Memory B cell (primary cell): Measurements from ENCODE around the gene SEL1L.
"Not testable (repeated sequence)": the region's sequence is repeated elsewhere in the genome, so short reads cannot be mapped to it uniquely, and the experiment has no call there.

Experiments
- ATAC-seq: fragments of 150-1000 bp; cut with Tn5 transposase; 2 replicates; pipeline ENCODE4 v1.10.0; 2021; ENCODE audit warnings: low read depth, mild to moderate bottlenecking, moderate library complexity
- DNase-seq, 2 donors: peaks; one replicate each; pipeline ENCODE4 v3.0.0; 2022; ENCODE audit warnings: low spot score in 2 of 2
- H3K27ac Mint-ChIP-seq: one replicate; pipeline ENCODE4 v1.8.0; 2022; ENCODE audit warnings: mild to moderate bottlenecking, moderate library complexity, mixed read lengths
- H3K27me3 Mint-ChIP-seq: one replicate; pipeline ENCODE4 v1.8.0; 2022; ENCODE audit warnings: mixed read lengths
- H3K36me3 Mint-ChIP-seq: one replicate; pipeline ENCODE4 v1.8.0; 2022; ENCODE audit warnings: mild to moderate bottlenecking, mixed read lengths
- H3K4me1 Mint-ChIP-seq: one replicate; pipeline ENCODE4 v1.8.0; 2022; ENCODE audit warnings: mixed read lengths
- H3K4me3 Mint-ChIP-seq: one replicate; pipeline ENCODE4 v1.8.0; 2022; ENCODE audit warnings: mild to moderate bottlenecking, moderate library complexity, mixed read lengths
- H3K9me3 Mint-ChIP-seq: one replicate; pipeline ENCODE4 v1.8.0; 2022; ENCODE audit warnings: mixed read lengths

SEL1L gene

GRCh38 chr14:81474685-81475324 lies 58.8 kb downstream of the SEL1L start:
- DNase-seq = no peak
- no peak overlapping the region for H3K4me3 Mint-ChIP-seq
- H3K9me3 Mint-ChIP-seq = no peaks in the 10 kb centered on the region
- H3K27me3 Mint-ChIP-seq = no peaks in the 10 kb centered on the region
- H3K4me1 Mint-ChIP-seq = peaks cover 21% of the 10 kb centered on the region
- no peak for ATAC-seq
- H3K36me3 Mint-ChIP-seq = peaks cover 13% of the 10 kb centered on the region
- H3K27ac Mint-ChIP-seq = peak overlapping the region; percentile 80

GRCh38 chr14:81474148-81474492 lies 59.5 kb downstream of the SEL1L start:
- peak overlapping the region; percentile 80 for H3K27ac Mint-ChIP-seq
- ATAC-seq (peak; percentile 46), DNase-seq (no peak)
- H3K4me1 Mint-ChIP-seq = peaks cover 21% of the 10 kb centered on the region
- peaks cover 13% of the 10 kb centered on the region for H3K36me3 Mint-ChIP-seq
- no peaks in the 10 kb centered on the region for H3K27me3 Mint-ChIP-seq
- no peaks in the 10 kb centered on the region for H3K9me3 Mint-ChIP-seq
- H3K4me3 Mint-ChIP-seq = peak overlapping the region; percentile 46

- no peaks in the 10 kb centered on the region for H3K9me3 Mint-ChIP-seq
- ATAC-seq = no peak
- peaks cover 21% of the 10 kb centered on the region for H3K4me1 Mint-ChIP-seq
- peak overlapping the region; percentile 80 for H3K27ac Mint-ChIP-seq
- DNase-seq = no peak
- H3K27me3 Mint-ChIP-seq = no peaks in the 10 kb centered on the region
- peaks cover 13% of the 10 kb centered on the region for H3K36me3 Mint-ChIP-seq
- H3K4me3 Mint-ChIP-seq = peak overlapping the region; percentile 46
Observed at GRCh38 chr14:81473456-81474147, 60.1 kb downstream of the SEL1L start.

GRCh38 chr14:81472096-81472800 lies 61.4 kb downstream of the SEL1L start:
- Mint-ChIP-seq H3K27ac (no peak overlapping the region), H3K4me3 (no peak overlapping the region), H3K36me3 (peaks cover 6% of the 10 kb centered on the region), H3K27me3 (no peaks in the 10 kb centered on the region), H3K4me1 (peaks cover 21% of the 10 kb centered on the region), H3K9me3 (no peaks in the 10 kb centered on the region)
- DNase-seq = no peak
- no peak for ATAC-seq

GRCh38 chr14:81471062-81471461 lies 62.6 kb downstream of the SEL1L start:
- no peaks in the 10 kb centered on the region for H3K27me3 Mint-ChIP-seq
- H3K4me1 Mint-ChIP-seq = peaks cover 21% of the 10 kb centered on the region
- DNase-seq = no peak
- no peak overlapping the region for H3K27ac Mint-ChIP-seq
- no peaks in the 10 kb centered on the region for H3K9me3 Mint-ChIP-seq
- peaks cover 1% of the 10 kb centered on the region for H3K36me3 Mint-ChIP-seq
- peak; percentile 58 for ATAC-seq
- H3K4me3 Mint-ChIP-seq = peak overlapping the region; percentile 32

- ATAC-seq, H3K27me3 Mint-ChIP-seq, H3K9me3 Mint-ChIP-seq, H3K36me3 Mint-ChIP-seq, H3K4me3 Mint-ChIP-seq, DNase-seq: not testable (repeated sequence)
- Mint-ChIP-seq H3K27ac (peak overlapping the region; percentile 41), H3K4me1 (peaks cover 21% of the 10 kb centered on the region)
Observed at GRCh38 chr14:81470557-81470826, 63.2 kb downstream of the SEL1L start.

GRCh38 chr14:81466854-81467253 lies 66.8 kb downstream of the SEL1L start:
- DNase-seq (no peak), ATAC-seq (no peak)
- no peaks in the 10 kb centered on the region for H3K27me3 Mint-ChIP-seq
- no peak overlapping the region for H3K4me3 Mint-ChIP-seq
- H3K9me3 Mint-ChIP-seq = no peaks in the 10 kb centered on the region
- H3K4me1 Mint-ChIP-seq = peaks cover 16% of the 10 kb centered on the region
- H3K36me3 Mint-ChIP-seq = no peaks in the 10 kb centered on the region
- H3K27ac Mint-ChIP-seq = no peak overlapping the region

GRCh38 chr14:81465507-81466228 lies 68.0 kb downstream of the SEL1L start:
- Mint-ChIP-seq H3K4me3 (peak overlapping the region; percentile 77), H3K36me3 (no peaks in the 10 kb centered on the region), H3K9me3 (no peaks in the 10 kb centered on the region), H3K27me3 (peaks cover 3% of the 10 kb centered on the region), H3K27ac (no peak overlapping the region), H3K4me1 (peaks cover 14% of the 10 kb centered on the region)
- peak in 1 of 2 donors; percentile 3 for DNase-seq
- no peak for ATAC-seq

- Mint-ChIP-seq H3K4me3 (peak overlapping the region; percentile 84), H3K27ac (peak overlapping the region; percentile 50)
- H3K27me3 Mint-ChIP-seq, H3K9me3 Mint-ChIP-seq, H3K36me3 Mint-ChIP-seq, H3K4me1 Mint-ChIP-seq, DNase-seq: not testable (repeated sequence)
- peak; percentile 14 for ATAC-seq
Observed at GRCh38 chr14:81465003-81465392, 68.7 kb downstream of the SEL1L start.

- peak overlapping the region; percentile 84 for H3K4me3 Mint-ChIP-seq
- H3K27ac Mint-ChIP-seq = peak overlapping the region; percentile 50
- peak; percentile 74 for ATAC-seq
- H3K4me1 Mint-ChIP-seq = peaks cover 8% of the 10 kb centered on the region
- H3K27me3 Mint-ChIP-seq = peaks cover 5% of the 10 kb centered on the region
- DNase-seq = peak; percentile 66 to 71
- H3K9me3 Mint-ChIP-seq = no peaks in the 10 kb centered on the region
- no peaks in the 10 kb centered on the region for H3K36me3 Mint-ChIP-seq
Observed at GRCh38 chr14:81464253-81465002, 69.2 kb downstream of the SEL1L start.

- H3K4me1 Mint-ChIP-seq, H3K4me3 Mint-ChIP-seq, H3K27ac Mint-ChIP-seq, H3K36me3 Mint-ChIP-seq, H3K27me3 Mint-ChIP-seq, ATAC-seq, DNase-seq, H3K9me3 Mint-ChIP-seq: not testable (repeated sequence)
Observed at GRCh38 chr14:81462356-81462755, 71.3 kb downstream of the SEL1L start.

GRCh38 chr14:81459912-81460311 lies 73.7 kb downstream of the SEL1L start:
- Mint-ChIP-seq H3K27me3 (peaks cover 5% of the 10 kb centered on the region), H3K4me1 (peaks cover 6% of the 10 kb centered on the region), H3K4me3 (no peak overlapping the region), H3K27ac (no peak overlapping the region), H3K36me3 (no peaks in the 10 kb centered on the region), H3K9me3 (no peaks in the 10 kb centered on the region)
- ATAC-seq = no peak
- no peak for DNase-seq

GRCh38 chr14:81458352-81458751 lies 75.3 kb downstream of the SEL1L start:
- no peaks in the 10 kb centered on the region for H3K9me3 Mint-ChIP-seq
- H3K27me3 Mint-ChIP-seq = peaks cover 5% of the 10 kb centered on the region
- ATAC-seq (no peak), DNase-seq (no peak)
- H3K36me3 Mint-ChIP-seq = no peaks in the 10 kb centered on the region
- H3K4me1 Mint-ChIP-seq = peaks cover 2% of the 10 kb centered on the region
- H3K4me3 Mint-ChIP-seq = no peak overlapping the region
- H3K27ac Mint-ChIP-seq = no peak overlapping the region

- Mint-ChIP-seq H3K9me3 (no peaks in the 10 kb centered on the region), H3K4me3 (no peak overlapping the region), H3K36me3 (no peaks in the 10 kb centered on the region), H3K27me3 (peaks cover 9% of the 10 kb centered on the region), H3K27ac (no peak overlapping the region), H3K4me1 (peaks cover 2% of the 10 kb centered on the region)
- no peak for DNase-seq
- no peak for ATAC-seq
Observed at GRCh38 chr14:81455390-81455789, 78.3 kb downstream of the SEL1L start.
